HEK293 (cell line): Measurements from ENCODE around the gene LETM1.

Experiments used
- GFI1B ChIP-seq: fragments of 450-650 bp; formaldehyde crosslinking; IDR thresholded peaks from 2 replicates; pipeline ENCODE4 v1.5.1; 2016; ENCODE audit warnings: missing biosample characterization, missing genetic modification characterization
- KLF8 ChIP-seq: fragments of 450-650 bp; formaldehyde crosslinking; IDR thresholded peaks from 2 replicates; pipeline ENCODE4 v1.5.1; 2016; ENCODE audit warnings: missing biosample characterization, missing genetic modification characterization
- MEIS1 ChIP-seq: sonication (generic); formaldehyde crosslinking; IDR thresholded peaks from 2 replicates; pipeline ENCODE4 v1.8.1; 2022; ENCODE audit warnings: missing genetic modification reagents, mild to moderate bottlenecking, borderline replicate concordance
- MYNN ChIP-seq: fragments of 450-650 bp; formaldehyde crosslinking; IDR thresholded peaks from 2 replicates; pipeline ENCODE4 v1.5.1; 2016; ENCODE audit warnings: missing biosample characterization, missing genetic modification characterization, borderline replicate concordance
- RBAK ChIP-seq: fragments of 450-650 bp; formaldehyde crosslinking; IDR thresholded peaks from 2 replicates; pipeline ENCODE4 v1.5.1; 2016; ENCODE audit warnings: missing biosample characterization, missing genetic modification characterization
- ZNF157 ChIP-seq: fragments of 450-650 bp; formaldehyde crosslinking; IDR thresholded peaks from 2 replicates; pipeline ENCODE4 v1.5.1; 2016; ENCODE audit warnings: missing biosample characterization, missing genetic modification characterization
- ZNF19 ChIP-seq: fragments of 450-650 bp; formaldehyde crosslinking; IDR thresholded peaks from 2 replicates; pipeline ENCODE4; 2016; ENCODE audit warnings: missing biosample characterization, missing genetic modification characterization, low read depth
- ZNF202 ChIP-seq: fragments of 450-650 bp; formaldehyde crosslinking; IDR thresholded peaks from 2 replicates; pipeline ENCODE4 v1.5.1; 2016; ENCODE audit warnings: missing biosample characterization, missing genetic modification characterization, borderline replicate concordance
- ZNF211 ChIP-seq: fragments of 450-650 bp; formaldehyde crosslinking; IDR thresholded peaks from 2 replicates; pipeline ENCODE4 v1.5.1; 2016; ENCODE audit warnings: low read depth, missing biosample characterization, missing genetic modification characterization
- ZNF335 ChIP-seq: fragments of 450-650 bp; formaldehyde crosslinking; conservative IDR thresholded peaks from 2 replicates; pipeline ENCODE4 v1.5.1; 2016; ENCODE audit warnings: missing biosample characterization, missing genetic modification characterization
- ZNF394 ChIP-seq: fragments of 450-650 bp; formaldehyde crosslinking; IDR thresholded peaks from 2 replicates; pipeline ENCODE4 v1.5.1; 2016; ENCODE audit warnings: missing biosample characterization, missing genetic modification characterization, mild to moderate bottlenecking, moderate library complexity, borderline replicate concordance
- ZNF501 ChIP-seq: fragments of 450-650 bp; formaldehyde crosslinking; IDR thresholded peaks from 2 replicates; pipeline ENCODE4 v1.5.1; 2016; ENCODE audit warnings: missing biosample characterization, missing genetic modification characterization
- ZNF658 ChIP-seq: fragments of 450-650 bp; formaldehyde crosslinking; IDR thresholded peaks from 2 replicates; pipeline ENCODE4; 2016; ENCODE audit warnings: missing biosample characterization, missing genetic modification characterization
- ZNF830 ChIP-seq: fragments of 450-650 bp; IDR thresholded peaks from 2 replicates; pipeline ENCODE4 v1.5.0; 2018; ENCODE audit warnings: missing biosample characterization, missing genetic modification characterization, low read depth, mild to moderate bottlenecking, moderate library complexity
- TF ChIP-seq, protein P1 (sequence below): fragments of 450-650 bp; formaldehyde crosslinking; IDR thresholded peaks from 2 replicates; pipeline ENCODE4 v1.5.1; 2017; ENCODE audit warnings: missing biosample characterization, missing genetic modification characterization
- TF ChIP-seq, protein P2 (sequence below): fragments of 450-650 bp; formaldehyde crosslinking; IDR thresholded peaks from 2 replicates; pipeline ENCODE4 v1.5.1; 2016; ENCODE audit warnings: missing biosample characterization, missing genetic modification characterization, borderline replicate concordance
- TF ChIP-seq, protein P3 (sequence below): fragments of 450-650 bp; formaldehyde crosslinking; IDR thresholded peaks from 2 replicates; pipeline ENCODE4 v1.5.1; 2016; ENCODE audit warnings: missing biosample characterization, missing genetic modification characterization
- TF ChIP-seq, protein P4 (sequence below): fragments of 450-650 bp; formaldehyde crosslinking; IDR thresholded peaks from 2 replicates; pipeline ENCODE4 v1.5.1; 2016; ENCODE audit warnings: missing biosample characterization, missing genetic modification characterization
- TF ChIP-seq, protein P5 (sequence below): fragments of 450-650 bp; formaldehyde crosslinking; optimal IDR thresholded peaks from 2 replicates; pipeline ENCODE3; 2016; ENCODE audit warnings: missing biosample characterization, mild to moderate bottlenecking, missing genetic modification characterization
- TF ChIP-seq, protein P6 (sequence below): fragments of 450-650 bp; formaldehyde crosslinking; IDR thresholded peaks from 2 replicates; pipeline ENCODE4 v1.5.1; 2016; ENCODE audit warnings: missing biosample characterization, missing genetic modification characterization
- TF ChIP-seq, protein P7 (sequence below): fragments of 450-650 bp; formaldehyde crosslinking; IDR thresholded peaks from 2 replicates; pipeline ENCODE4; 2016; ENCODE audit warnings: missing biosample characterization, missing genetic modification characterization

LETM1 gene

DNA sequence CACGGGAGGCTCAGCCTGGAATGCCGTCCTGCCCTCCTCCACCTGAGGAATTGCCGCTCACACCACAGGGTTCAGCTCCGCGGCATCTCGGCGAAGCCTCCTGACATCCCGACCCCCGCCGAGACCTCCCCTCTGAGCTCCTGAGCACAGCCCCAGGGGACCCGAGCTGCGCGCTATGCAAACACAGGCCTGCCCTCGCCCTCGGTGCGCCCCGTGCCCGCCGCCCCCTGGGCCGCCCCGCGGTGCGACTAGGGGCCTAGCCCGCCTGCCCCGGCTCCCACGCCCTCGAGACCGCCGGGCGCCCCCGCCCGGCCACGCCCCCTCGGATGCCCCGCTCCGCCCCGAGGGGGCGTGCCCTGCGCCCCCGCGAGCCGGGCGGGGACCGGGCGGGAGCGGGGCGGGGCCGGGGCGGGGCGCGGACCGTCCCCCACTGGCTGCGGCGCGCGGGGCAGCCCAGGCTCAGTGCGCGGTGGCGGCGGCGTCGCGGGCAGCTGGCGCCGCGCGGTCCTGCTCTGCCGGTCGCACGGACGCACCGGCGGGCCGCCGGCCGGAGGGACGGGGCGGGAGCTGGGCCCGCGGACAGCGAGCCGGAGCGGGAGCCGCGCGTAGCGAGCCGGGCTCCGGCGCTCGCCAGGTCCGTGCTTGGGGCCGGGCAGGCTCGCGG lies 63.0 kb downstream of the LETM1 start, which contains the start of gene FGFR3 (continued):
- TF ChIP-seq, protein P1, sequence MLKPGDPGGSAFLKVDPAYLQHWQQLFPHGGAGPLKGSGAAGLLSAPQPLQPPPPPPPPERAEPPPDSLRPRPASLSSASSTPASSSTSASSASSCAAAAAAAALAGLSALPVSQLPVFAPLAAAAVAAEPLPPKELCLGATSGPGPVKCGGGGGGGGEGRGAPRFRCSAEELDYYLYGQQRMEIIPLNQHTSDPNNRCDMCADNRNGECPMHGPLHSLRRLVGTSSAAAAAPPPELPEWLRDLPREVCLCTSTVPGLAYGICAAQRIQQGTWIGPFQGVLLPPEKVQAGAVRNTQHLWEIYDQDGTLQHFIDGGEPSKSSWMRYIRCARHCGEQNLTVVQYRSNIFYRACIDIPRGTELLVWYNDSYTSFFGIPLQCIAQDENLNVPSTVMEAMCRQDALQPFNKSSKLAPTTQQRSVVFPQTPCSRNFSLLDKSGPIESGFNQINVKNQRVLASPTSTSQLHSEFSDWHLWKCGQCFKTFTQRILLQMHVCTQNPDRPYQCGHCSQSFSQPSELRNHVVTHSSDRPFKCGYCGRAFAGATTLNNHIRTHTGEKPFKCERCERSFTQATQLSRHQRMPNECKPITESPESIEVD (tag by site-specific recombination), result no peak
- TF ChIP-seq, protein P2, sequence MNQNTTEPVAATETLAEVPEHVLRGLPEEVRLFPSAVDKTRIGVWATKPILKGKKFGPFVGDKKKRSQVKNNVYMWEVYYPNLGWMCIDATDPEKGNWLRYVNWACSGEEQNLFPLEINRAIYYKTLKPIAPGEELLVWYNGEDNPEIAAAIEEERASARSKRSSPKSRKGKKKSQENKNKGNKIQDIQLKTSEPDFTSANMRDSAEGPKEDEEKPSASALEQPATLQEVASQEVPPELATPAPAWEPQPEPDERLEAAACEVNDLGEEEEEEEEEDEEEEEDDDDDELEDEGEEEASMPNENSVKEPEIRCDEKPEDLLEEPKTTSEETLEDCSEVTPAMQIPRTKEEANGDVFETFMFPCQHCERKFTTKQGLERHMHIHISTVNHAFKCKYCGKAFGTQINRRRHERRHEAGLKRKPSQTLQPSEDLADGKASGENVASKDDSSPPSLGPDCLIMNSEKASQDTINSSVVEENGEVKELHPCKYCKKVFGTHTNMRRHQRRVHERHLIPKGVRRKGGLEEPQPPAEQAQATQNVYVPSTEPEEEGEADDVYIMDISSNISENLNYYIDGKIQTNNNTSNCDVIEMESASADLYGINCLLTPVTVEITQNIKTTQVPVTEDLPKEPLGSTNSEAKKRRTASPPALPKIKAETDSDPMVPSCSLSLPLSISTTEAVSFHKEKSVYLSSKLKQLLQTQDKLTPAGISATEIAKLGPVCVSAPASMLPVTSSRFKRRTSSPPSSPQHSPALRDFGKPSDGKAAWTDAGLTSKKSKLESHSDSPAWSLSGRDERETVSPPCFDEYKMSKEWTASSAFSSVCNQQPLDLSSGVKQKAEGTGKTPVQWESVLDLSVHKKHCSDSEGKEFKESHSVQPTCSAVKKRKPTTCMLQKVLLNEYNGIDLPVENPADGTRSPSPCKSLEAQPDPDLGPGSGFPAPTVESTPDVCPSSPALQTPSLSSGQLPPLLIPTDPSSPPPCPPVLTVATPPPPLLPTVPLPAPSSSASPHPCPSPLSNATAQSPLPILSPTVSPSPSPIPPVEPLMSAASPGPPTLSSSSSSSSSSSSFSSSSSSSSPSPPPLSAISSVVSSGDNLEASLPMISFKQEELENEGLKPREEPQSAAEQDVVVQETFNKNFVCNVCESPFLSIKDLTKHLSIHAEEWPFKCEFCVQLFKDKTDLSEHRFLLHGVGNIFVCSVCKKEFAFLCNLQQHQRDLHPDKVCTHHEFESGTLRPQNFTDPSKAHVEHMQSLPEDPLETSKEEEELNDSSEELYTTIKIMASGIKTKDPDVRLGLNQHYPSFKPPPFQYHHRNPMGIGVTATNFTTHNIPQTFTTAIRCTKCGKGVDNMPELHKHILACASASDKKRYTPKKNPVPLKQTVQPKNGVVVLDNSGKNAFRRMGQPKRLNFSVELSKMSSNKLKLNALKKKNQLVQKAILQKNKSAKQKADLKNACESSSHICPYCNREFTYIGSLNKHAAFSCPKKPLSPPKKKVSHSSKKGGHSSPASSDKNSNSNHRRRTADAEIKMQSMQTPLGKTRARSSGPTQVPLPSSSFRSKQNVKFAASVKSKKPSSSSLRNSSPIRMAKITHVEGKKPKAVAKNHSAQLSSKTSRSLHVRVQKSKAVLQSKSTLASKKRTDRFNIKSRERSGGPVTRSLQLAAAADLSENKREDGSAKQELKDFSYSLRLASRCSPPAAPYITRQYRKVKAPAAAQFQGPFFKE, result no peak
- TF ChIP-seq MYNN (tag by site-specific recombination) (no peak), ZNF830 (no peak), MEIS1 (CRISPR knock-in tag) (no peak), KLF8 (tag by site-specific recombination) (no peak; the same call in 1 of the 2 replicates), ZNF211 (no peak), ZNF157 (tag by site-specific recombination) (no peak), ZNF658 (tag by site-specific recombination) (no peak), RBAK (no peak), ZNF335 (no peak), ZNF202 (no peak), ZNF394 (no peak), ZNF19 (no peak), ZNF501 (tag by site-specific recombination) (no peak), GFI1B (no peak)
- TF ChIP-seq, protein P3, sequence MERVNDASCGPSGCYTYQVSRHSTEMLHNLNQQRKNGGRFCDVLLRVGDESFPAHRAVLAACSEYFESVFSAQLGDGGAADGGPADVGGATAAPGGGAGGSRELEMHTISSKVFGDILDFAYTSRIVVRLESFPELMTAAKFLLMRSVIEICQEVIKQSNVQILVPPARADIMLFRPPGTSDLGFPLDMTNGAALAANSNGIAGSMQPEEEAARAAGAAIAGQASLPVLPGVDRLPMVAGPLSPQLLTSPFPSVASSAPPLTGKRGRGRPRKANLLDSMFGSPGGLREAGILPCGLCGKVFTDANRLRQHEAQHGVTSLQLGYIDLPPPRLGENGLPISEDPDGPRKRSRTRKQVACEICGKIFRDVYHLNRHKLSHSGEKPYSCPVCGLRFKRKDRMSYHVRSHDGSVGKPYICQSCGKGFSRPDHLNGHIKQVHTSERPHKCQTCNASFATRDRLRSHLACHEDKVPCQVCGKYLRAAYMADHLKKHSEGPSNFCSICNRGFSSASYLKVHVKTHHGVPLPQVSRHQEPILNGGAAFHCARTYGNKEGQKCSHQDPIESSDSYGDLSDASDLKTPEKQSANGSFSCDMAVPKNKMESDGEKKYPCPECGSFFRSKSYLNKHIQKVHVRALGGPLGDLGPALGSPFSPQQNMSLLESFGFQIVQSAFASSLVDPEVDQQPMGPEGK (tag by site-specific recombination), result 0 out of 2 replicates have a peak, but pooled peaks have one; percentile 40
- TF ChIP-seq, protein P4, sequence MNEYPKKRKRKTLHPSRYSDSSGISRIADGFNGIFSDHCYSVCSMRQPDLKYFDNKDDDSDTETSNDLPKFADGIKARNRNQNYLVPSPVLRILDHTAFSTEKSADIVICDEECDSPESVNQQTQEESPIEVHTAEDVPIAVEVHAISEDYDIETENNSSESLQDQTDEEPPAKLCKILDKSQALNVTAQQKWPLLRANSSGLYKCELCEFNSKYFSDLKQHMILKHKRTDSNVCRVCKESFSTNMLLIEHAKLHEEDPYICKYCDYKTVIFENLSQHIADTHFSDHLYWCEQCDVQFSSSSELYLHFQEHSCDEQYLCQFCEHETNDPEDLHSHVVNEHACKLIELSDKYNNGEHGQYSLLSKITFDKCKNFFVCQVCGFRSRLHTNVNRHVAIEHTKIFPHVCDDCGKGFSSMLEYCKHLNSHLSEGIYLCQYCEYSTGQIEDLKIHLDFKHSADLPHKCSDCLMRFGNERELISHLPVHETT (tag by site-specific recombination), result no peak
- TF ChIP-seq, protein P5, sequence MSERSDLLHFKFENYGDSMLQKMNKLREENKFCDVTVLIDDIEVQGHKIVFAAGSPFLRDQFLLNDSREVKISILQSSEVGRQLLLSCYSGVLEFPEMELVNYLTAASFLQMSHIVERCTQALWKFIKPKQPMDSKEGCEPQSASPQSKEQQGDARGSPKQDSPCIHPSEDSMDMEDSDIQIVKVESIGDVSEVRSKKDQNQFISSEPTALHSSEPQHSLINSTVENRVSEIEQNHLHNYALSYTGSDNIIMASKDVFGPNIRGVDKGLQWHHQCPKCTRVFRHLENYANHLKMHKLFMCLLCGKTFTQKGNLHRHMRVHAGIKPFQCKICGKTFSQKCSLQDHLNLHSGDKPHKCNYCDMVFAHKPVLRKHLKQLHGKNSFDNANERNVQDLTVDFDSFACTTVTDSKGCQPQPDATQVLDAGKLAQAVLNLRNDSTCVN (tag by site-specific recombination), result peak; percentile 40
- TF ChIP-seq, protein P6, sequence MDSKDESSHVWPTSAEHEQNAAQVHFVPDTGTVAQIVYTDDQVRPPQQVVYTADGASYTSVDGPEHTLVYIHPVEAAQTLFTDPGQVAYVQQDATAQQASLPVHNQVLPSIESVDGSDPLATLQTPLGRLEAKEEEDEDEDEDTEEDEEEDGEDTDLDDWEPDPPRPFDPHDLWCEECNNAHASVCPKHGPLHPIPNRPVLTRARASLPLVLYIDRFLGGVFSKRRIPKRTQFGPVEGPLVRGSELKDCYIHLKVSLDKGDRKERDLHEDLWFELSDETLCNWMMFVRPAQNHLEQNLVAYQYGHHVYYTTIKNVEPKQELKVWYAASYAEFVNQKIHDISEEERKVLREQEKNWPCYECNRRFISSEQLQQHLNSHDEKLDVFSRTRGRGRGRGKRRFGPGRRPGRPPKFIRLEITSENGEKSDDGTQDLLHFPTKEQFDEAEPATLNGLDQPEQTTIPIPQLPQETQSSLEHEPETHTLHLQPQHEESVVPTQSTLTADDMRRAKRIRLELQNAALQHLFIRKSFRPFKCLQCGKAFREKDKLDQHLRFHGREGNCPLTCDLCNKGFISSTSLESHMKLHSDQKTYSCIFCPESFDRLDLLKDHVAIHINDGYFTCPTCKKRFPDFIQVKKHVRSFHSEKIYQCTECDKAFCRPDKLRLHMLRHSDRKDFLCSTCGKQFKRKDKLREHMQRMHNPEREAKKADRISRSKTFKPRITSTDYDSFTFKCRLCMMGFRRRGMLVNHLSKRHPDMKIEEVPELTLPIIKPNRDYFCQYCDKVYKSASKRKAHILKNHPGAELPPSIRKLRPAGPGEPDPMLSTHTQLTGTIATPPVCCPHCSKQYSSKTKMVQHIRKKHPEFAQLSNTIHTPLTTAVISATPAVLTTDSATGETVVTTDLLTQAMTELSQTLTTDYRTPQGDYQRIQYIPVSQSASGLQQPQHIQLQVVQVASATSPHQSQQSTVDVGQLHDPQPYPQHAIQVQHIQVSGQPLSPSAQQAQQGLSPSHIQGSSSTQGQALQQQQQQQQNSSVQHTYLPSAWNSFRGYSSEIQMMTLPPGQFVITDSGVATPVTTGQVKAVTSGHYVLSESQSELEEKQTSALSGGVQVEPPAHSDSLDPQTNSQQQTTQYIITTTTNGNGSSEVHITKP (tag by site-specific recombination), result no peak
- TF ChIP-seq, protein P7, sequence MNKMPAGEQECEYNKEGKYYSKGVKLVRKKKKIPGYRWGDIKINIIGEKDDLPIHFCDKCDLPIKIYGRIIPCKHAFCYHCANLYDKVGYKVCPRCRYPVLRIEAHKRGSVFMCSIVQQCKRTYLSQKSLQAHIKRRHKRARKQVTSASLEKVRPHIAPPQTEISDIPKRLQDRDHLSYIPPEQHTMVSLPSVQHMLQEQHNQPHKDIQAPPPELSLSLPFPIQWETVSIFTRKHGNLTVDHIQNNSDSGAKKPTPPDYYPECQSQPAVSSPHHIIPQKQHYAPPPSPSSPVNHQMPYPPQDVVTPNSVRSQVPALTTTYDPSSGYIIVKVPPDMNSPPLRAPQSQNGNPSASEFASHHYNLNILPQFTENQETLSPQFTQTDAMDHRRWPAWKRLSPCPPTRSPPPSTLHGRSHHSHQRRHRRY (tag by site-specific recombination), result no peak
